ENCODE results near the gene TMEM184A.

The TMEM184A gene

DNA sequence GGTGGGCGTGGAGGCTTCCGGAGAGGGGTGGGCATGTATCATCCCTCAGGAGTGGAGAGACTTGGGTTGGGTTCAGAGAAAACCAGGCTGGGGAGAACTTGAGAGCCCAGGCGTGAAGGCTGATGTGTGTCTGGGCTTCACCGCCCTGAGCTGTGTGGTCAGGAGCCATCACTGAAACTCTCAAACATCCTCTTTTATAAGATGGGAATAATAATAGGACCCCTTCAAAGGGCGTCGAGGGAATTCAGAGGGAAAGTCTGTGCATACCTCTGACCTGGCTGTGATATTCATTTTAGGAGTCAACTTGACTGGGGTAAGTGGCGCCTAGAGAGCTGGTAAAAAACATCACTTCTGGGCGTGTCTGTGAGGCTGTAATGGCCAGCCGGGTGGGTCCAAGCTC lies 34.9 kb upstream of the TMEM184A start:
- Histone ChIP-seq H3K9me3 (ENCODE audit: control extremely low read depth in 1 of 5, control insufficient read depth in 4 of 5, insufficient read depth in 2 of 5, low read depth in 1 of 5, low read length in 4 of 5) (peaks cover 0 to 6% (median 0%) of the 10 kb centered on the region in 5 experiments), H3K36me3 (ENCODE audit: control insufficient read depth in 4 of 4, insufficient read depth in 4 of 4, low read length in 3 of 4) (no peaks in the 10 kb centered on the region), H3K27me3 (replicated peaks in 2 of 5; ENCODE audit: control insufficient read depth in 4 of 5, insufficient read depth in 5 of 5, low read length in 4 of 5) (peaks cover 0 to 46% (median 11%) of the 10 kb centered on the region in 5 experiments), H3K27ac (ENCODE audit: insufficient read depth in 1 of 2, low read depth in 1 of 2, low read length in 2 of 2, poor library complexity in 1 of 2, severe bottlenecking in 2 of 2) (no peak overlapping the region), H3K4me3 (ENCODE audit: control insufficient read depth in 1 of 7, extremely low read depth in 1 of 7, insufficient read depth in 4 of 7, low read depth in 2 of 7, low read length in 6 of 7) (no peak overlapping the region), H3K4me1 (ENCODE audit: control extremely low read depth in 1 of 4, control insufficient read depth in 4 of 4, insufficient read depth in 4 of 4, low read length in 3 of 4) (peaks cover 0 to 15% (median 8%) of the 10 kb centered on the region in 4 experiments)
- POLR2A ChIA-PET = no interaction called here
- DNase-seq = no peak
- CTCF ChIA-PET = interaction anchor here (1.3 kb wide), 1 partner anchor 12 kb away, joined by 5 read pairs; no protein-coding TSS in a partner anchor
- 80% methylated on average over 5 of the region's 9 CpGs for WGBS (ENCODE audit: insufficient coverage)

DNA sequence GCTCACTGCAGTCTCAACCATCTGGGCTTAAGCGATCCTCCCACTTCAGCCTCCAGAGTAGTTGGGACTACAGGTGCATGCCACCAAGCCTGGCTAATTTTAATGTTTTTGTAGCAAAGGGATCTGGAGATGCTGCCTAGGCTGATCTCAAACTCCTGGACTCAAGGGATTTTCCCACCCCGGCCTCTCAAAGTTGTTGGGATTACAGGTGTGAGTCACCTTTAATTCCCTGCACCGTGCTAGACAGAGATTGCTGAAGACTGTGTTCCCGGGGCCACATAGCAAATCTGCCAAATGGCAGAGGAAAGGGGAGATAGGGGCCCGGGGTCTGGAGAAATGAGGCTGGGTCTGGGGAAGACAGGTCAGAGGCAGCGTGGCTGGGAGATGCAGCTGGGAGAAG lies 34.5 kb upstream of the TMEM184A start:
- ChIA-PET POLR2A (no interaction called here), CTCF (interaction anchor here (1.3 kb wide), 1 partner anchor 12 kb away, joined by 5 read pairs; no protein-coding TSS in a partner anchor)
- peaks cover 0 to 6% (median 0%) of the 10 kb centered on the region in 5 experiments for H3K9me3 ChIP-seq (ENCODE audit: control extremely low read depth in 1 of 5, control insufficient read depth in 4 of 5, insufficient read depth in 2 of 5, low read depth in 1 of 5, low read length in 4 of 5)
- H3K36me3 ChIP-seq (ENCODE audit: control insufficient read depth in 4 of 4, insufficient read depth in 4 of 4, low read length in 3 of 4) = no peaks in the 10 kb centered on the region
- no peak overlapping the region for H3K4me3 ChIP-seq (ENCODE audit: control insufficient read depth in 1 of 7, extremely low read depth in 1 of 7, insufficient read depth in 4 of 7, low read depth in 2 of 7, low read length in 6 of 7)
- H3K27ac ChIP-seq (ENCODE audit: insufficient read depth in 1 of 2, low read depth in 1 of 2, low read length in 2 of 2, poor library complexity in 1 of 2, severe bottlenecking in 2 of 2) = no peak overlapping the region
- H3K27me3 ChIP-seq (replicated peaks in 2 of 5; ENCODE audit: control insufficient read depth in 4 of 5, insufficient read depth in 5 of 5, low read length in 4 of 5) = peaks cover 0 to 46% (median 11%) of the 10 kb centered on the region in 5 experiments
- WGBS (ENCODE audit: insufficient coverage) = 85% methylated on average over 6 of the region's 6 CpGs
- DNase-seq = no peak
- peaks cover 0 to 15% (median 8%) of the 10 kb centered on the region in 4 experiments for H3K4me1 ChIP-seq (ENCODE audit: control extremely low read depth in 1 of 4, control insufficient read depth in 4 of 4, insufficient read depth in 4 of 4, low read length in 3 of 4)

DNA sequence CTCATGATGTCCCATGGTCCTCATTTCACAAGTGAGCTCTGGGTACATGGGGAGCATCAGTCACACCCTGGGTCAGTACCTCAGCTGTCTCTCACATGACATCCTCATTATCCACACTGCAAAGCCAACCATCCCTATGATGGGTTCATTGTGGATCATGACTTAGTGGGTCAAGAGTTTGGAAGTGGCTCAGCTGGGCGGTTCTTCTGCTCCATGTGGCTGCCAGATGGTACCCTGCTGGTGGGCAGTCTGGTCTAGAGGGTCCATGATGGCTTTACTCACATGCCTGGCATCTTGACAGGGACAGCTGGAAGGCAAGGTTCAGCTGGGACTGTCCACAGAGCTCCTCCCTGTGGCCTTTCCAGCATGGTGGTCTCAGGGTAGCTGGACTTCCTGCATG lies 33.0 kb upstream of the TMEM184A start:
- POLR2A ChIA-PET = no interaction called here
- Histone ChIP-seq H3K27ac (ENCODE audit: insufficient read depth in 1 of 2, low read depth in 1 of 2, low read length in 2 of 2, poor library complexity in 1 of 2, severe bottlenecking in 2 of 2) (no peak overlapping the region), H3K36me3 (ENCODE audit: control insufficient read depth in 4 of 4, insufficient read depth in 4 of 4, low read length in 3 of 4) (no peaks in the 10 kb centered on the region), H3K27me3 (replicated peaks in 2 of 5; ENCODE audit: control insufficient read depth in 4 of 5, insufficient read depth in 5 of 5, low read length in 4 of 5) (peaks cover 0 to 46% (median 11%) of the 10 kb centered on the region in 5 experiments), H3K4me1 (ENCODE audit: control extremely low read depth in 1 of 4, control insufficient read depth in 4 of 4, insufficient read depth in 4 of 4, low read length in 3 of 4) (peaks cover 0 to 15% (median 8%) of the 10 kb centered on the region in 4 experiments), H3K9me3 (ENCODE audit: control extremely low read depth in 1 of 5, control insufficient read depth in 4 of 5, insufficient read depth in 2 of 5, low read depth in 1 of 5, low read length in 4 of 5) (peaks cover 0 to 6% (median 0%) of the 10 kb centered on the region in 5 experiments), H3K4me3 (ENCODE audit: control insufficient read depth in 1 of 7, extremely low read depth in 1 of 7, insufficient read depth in 4 of 7, low read depth in 2 of 7, low read length in 6 of 7) (no peak overlapping the region)
- DNase-seq = no peak
- CTCF ChIA-PET = interaction anchor here (0.6 to 1.0 kb wide), 2 partner anchors 10 to 12 kb away, joined by 3 read pairs; no protein-coding TSS in a partner anchor
- WGBS (ENCODE audit: insufficient coverage) = 100% methylated on average over 1 of the region's 1 CpG

DNA sequence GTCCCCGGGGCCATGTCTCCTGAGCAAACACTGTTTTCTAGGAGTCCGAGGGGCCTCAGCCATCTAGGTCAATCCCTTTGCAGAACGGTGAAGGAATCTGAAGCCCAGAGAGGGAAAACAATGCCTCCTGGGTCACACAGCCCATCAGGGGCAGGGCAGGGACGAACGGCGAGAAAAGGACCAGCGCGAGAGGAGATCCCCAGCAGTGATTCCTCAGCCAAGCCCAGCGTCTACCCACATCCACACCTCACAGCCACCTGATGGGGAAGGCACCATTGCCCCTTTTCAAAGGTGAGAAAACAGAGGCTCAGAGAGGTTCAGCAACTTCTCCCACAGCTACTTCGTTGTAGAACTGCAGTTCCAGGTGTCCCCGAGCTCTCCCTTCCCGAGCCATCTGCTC lies 31.7 kb upstream of the TMEM184A start:
- WGBS (ENCODE audit: insufficient coverage) = 99% methylated on average over 11 of the region's 12 CpGs
- ChIA-PET POLR2A (no interaction called here), CTCF (interaction anchor here (0.6 to 1.0 kb wide), 2 partner anchors 9 to 750 kb away, joined by 3 read pairs; no protein-coding TSS in a partner anchor)

DNA sequence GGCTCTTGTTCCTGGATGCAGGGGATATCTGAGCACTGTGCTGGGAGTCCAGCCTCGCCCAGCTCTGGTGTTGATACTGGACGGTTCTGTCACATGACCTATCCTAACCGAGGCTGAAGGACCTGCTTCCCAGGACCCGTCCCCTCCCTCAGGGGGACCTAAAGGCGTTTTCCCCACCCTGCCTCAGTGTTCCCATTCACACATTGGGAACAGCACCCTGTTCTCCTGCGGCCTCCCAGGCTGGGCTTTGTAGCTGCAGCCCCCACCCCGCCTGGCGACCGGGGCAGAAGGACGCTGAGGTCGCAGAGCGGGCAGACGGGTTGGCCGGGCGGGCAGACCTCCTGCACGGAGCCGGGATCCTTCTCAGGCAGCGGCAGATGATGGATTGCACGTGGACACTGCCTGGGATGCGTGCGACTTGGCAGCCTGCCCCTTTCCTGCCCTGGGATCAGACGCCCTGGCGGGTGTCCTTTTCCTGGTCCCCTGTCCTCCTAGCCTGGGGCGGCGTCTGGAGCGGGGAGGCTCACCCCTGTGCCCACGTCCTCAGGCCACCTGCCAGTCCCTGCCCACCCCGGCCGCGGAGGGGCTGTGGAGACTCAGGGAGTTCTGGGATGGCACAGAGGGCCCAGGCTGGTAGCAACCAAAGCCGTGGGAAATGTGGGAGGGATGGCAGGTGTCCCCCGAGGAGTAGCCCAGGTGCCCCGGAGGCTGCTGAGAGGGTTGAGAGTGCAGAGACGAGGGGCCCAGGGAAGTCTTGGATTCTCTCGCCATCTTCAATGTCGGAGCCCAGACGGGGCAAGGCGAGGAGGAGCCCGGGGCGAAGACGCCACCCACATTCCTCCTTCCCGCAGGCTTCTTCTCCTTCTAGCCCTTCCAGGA lies 31.1 kb upstream of the TMEM184A start:
- CTCF ChIA-PET = no interaction called here

More for the DNA sequence above, 31.7 kb upstream of the TMEM184A start:
- Histone ChIP-seq H3K27ac (ENCODE audit: insufficient read depth in 1 of 2, low read depth in 1 of 2, low read length in 2 of 2, poor library complexity in 1 of 2, severe bottlenecking in 2 of 2) (no peak overlapping the region), H3K27me3 (replicated peaks in 2 of 5; ENCODE audit: control insufficient read depth in 4 of 5, insufficient read depth in 5 of 5, low read length in 4 of 5) (peaks cover 0 to 38% (median 11%) of the 10 kb centered on the region in 5 experiments), H3K36me3 (ENCODE audit: control insufficient read depth in 4 of 4, insufficient read depth in 4 of 4, low read length in 3 of 4) (no peaks in the 10 kb centered on the region), H3K9me3 (ENCODE audit: control extremely low read depth in 1 of 5, control insufficient read depth in 4 of 5, insufficient read depth in 2 of 5, low read depth in 1 of 5, low read length in 4 of 5) (peaks cover 0 to 6% (median 0%) of the 10 kb centered on the region in 5 experiments), H3K4me3 (ENCODE audit: control insufficient read depth in 1 of 7, extremely low read depth in 1 of 7, insufficient read depth in 4 of 7, low read depth in 2 of 7, low read length in 6 of 7) (no peak overlapping the region), H3K4me1 (ENCODE audit: control extremely low read depth in 1 of 4, control insufficient read depth in 4 of 4, insufficient read depth in 4 of 4, low read length in 3 of 4) (peaks cover 0 to 15% (median 8%) of the 10 kb centered on the region in 4 experiments)
- DNase-seq = no peak

DNA sequence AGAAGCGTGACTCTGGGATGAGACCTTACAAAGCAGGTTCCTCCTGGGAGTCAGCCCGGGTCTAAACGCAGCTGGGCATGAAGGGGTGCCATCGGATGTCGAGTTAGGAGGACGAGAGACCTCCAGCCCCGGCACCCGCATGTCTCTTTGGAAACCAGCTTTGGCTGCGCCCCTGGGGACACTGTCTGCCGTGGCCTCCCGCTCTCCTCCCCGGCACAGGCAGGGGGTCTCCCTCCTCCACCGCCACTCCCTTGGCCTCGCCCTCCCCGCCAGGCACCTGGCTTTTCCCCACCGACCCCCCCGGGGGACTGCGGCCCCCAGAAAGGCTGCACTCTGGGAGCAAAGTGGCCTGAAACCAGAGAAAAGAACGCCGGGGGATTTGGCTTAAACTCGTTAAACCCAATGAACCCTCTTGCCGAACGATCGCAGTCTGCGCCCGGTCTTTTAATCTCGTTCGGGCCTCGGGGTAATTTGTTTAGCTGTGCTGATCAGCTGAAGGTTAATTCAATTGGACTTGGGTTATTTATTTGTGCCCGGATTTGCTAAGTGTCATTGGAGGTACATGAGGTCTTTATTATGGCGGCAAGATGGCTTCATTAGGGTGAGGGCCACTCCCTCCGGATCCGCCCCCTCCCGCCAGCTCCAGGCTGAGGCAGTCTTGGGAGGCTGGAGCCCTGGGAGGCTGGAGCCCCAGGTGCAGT lies 30.3 kb upstream of the TMEM184A start:
- peaks cover 0 to under 1% (median under 1%) of the 10 kb centered on the region in 4 experiments for H3K4me1 ChIP-seq (ENCODE audit: control extremely low read depth in 1 of 4, control insufficient read depth in 4 of 4, insufficient read depth in 4 of 4, low read length in 3 of 4)
- no peaks in the 10 kb centered on the region for H3K36me3 ChIP-seq (ENCODE audit: control insufficient read depth in 4 of 4, insufficient read depth in 4 of 4, low read length in 3 of 4)
- no peak overlapping the region for H3K4me3 ChIP-seq (ENCODE audit: control insufficient read depth in 1 of 7, extremely low read depth in 1 of 7, insufficient read depth in 4 of 7, low read depth in 2 of 7, low read length in 6 of 7)
- DNase-seq = no peak
- peaks cover 0 to 6% (median 0%) of the 10 kb centered on the region in 5 experiments for H3K9me3 ChIP-seq (ENCODE audit: control extremely low read depth in 1 of 5, control insufficient read depth in 4 of 5, insufficient read depth in 2 of 5, low read depth in 1 of 5, low read length in 4 of 5)
- peaks cover 0 to 23% (median 7%) of the 10 kb centered on the region in 5 experiments for H3K27me3 ChIP-seq (replicated peaks in 2 of 5; ENCODE audit: control insufficient read depth in 4 of 5, insufficient read depth in 5 of 5, low read length in 4 of 5)
- POLR2A ChIA-PET = no interaction called here
- CTCF ChIA-PET = no interaction called here
- WGBS (ENCODE audit: insufficient coverage) = 95% methylated on average over 31 of the region's 34 CpGs
- H3K27ac ChIP-seq (ENCODE audit: insufficient read depth in 1 of 2, low read depth in 1 of 2, low read length in 2 of 2, poor library complexity in 1 of 2, severe bottlenecking in 2 of 2) = no peak overlapping the region

More for the DNA sequence above, 31.1 kb upstream of the TMEM184A start:
- no peak overlapping the region for H3K4me3 ChIP-seq (ENCODE audit: control insufficient read depth in 1 of 7, extremely low read depth in 1 of 7, insufficient read depth in 4 of 7, low read depth in 2 of 7, low read length in 6 of 7)
- H3K36me3 ChIP-seq (ENCODE audit: control insufficient read depth in 4 of 4, insufficient read depth in 4 of 4, low read length in 3 of 4) = no peaks in the 10 kb centered on the region
- 96% methylated on average over 40 of the region's 42 CpGs for WGBS (ENCODE audit: insufficient coverage)
- no peak for DNase-seq
- H3K9me3 ChIP-seq (ENCODE audit: control extremely low read depth in 1 of 5, control insufficient read depth in 4 of 5, insufficient read depth in 2 of 5, low read depth in 1 of 5, low read length in 4 of 5) = peaks cover 0 to 6% (median 0%) of the 10 kb centered on the region in 5 experiments
- peaks cover 0 to 31% (median 11%) of the 10 kb centered on the region in 5 experiments for H3K27me3 ChIP-seq (replicated peaks in 2 of 5; ENCODE audit: control insufficient read depth in 4 of 5, insufficient read depth in 5 of 5, low read length in 4 of 5)
- no peak overlapping the region for H3K27ac ChIP-seq (ENCODE audit: insufficient read depth in 1 of 2, low read depth in 1 of 2, low read length in 2 of 2, poor library complexity in 1 of 2, severe bottlenecking in 2 of 2)
- POLR2A ChIA-PET = no interaction called here
- H3K4me1 ChIP-seq (ENCODE audit: control extremely low read depth in 1 of 4, control insufficient read depth in 4 of 4, insufficient read depth in 4 of 4, low read length in 3 of 4) = peaks cover 0 to 9% (median 6%) of the 10 kb centered on the region in 4 experiments
